HG02759 (cell line): ENCODE results near the gene DOC2B.
A peak's percentile ranks its signal among the peaks of the same experiment; 100 is the strongest.
"Not testable (repeated sequence)": the region's sequence is repeated elsewhere in the genome, so short reads cannot be mapped to it uniquely, and the experiment has no call there.

Experiments used
- ATAC-seq: cut with Tn5 transposase; IDR thresholded peaks from one replicate; pipeline ENCODE4 v1.9.1; 2021; ENCODE audit warnings: mild to moderate bottlenecking, moderate library complexity; ENCODE audit not compliant: unreplicated experiment

Gene DOC2B

DNA sequence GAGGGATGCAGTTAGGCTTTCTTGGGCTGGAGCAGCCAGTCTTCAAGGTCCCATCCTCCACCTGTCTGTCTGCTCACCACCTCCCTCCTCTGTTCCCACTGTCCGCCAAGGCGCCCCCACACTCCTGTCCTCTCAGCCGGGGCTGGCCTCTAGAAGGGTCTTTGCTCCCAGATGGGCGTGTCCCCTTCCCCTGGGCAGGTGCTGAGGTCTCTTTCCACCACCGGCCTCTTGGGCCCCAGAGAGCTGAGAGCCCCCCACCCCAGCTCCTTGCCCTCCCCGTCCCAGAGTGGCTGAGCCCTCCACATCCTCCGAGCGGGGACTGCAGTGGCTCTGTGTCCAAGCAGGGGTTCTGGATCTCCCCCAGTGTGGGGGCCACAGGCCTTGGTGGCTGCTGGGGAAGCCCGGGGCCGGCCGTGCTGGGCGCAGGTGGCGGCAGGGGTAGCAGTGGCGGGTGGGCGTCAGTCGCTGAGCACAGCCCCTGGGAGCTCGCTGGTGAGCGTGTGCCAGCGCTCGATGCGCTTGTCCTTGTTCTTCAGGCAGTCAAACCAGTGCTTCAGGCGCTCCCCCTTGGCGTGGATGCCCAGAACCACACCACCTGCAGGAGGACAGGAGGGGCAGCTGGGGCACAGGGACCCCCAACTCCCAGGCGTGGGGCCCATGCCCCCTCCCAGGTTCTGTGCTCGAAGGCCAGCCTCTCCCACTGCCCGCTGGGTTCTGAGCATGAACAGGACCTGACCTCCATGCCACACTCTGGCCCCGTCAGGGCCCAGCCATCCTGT, 34.3 kb downstream of the DOC2B start:
- no peak for ATAC-seq

DNA sequence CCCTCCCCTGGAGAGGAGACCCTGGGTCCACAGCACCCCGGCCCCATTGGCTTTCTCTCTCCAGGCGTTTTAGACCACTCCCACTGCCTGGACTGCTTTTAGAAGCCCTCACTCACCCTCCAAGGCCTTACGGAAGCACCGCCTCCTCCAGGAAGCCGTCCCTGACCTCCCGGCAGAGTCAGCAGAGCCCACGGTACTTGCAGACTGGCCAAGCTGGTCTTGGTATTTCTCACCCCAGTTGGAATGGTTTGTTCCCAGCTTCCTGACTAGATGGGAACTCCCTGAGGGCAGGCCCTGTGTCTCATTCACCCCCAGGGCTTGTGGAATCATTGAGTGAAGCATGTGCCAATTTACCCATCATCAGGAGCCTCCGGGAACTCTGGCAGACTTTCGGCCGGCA, 34.9 kb downstream of the DOC2B start:
- ATAC-seq, result no peak

DNA sequence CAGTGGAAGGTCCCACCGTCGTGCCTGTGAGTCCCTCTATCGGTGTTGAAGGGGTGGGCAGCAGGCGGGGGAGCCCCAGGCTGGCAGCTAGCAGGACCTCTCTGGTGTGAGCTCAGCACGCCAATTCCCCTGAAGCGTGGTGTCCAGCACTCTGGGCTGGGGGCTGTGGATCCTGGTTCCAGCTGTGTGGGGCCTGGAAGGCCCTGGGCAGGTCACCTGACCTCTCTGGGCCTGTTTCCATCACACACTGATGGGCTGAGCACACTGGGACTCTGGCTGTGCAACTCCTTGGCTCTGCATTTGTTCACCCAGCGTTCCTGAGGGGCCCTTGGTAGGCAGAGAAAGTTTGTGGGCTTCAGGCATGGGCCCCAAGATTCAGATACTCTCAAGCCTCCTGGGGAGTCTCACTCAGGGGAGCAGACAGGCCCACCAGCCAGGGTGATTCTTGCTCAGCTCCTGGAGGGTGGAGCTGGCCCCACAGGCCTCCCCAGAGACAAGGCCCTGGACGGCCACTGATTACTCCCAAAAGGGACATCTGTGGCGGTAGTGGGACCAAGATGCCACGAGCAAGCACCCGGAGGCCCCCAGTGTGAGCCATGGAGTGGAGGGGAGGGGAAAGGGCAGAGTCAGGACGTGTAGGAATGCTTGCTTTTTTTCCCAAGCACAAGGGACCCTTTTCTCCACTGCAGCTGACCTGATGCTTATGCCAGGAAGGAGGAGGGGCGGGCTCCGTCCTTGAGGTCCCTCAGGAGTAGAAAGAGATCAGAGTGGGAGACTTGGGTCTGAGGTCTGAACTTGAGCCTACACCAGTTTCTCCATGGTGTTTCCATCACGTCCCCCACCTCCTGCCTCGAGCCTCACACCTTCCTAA, 35.5 kb downstream of the DOC2B start:
- no peak for ATAC-seq

DNA sequence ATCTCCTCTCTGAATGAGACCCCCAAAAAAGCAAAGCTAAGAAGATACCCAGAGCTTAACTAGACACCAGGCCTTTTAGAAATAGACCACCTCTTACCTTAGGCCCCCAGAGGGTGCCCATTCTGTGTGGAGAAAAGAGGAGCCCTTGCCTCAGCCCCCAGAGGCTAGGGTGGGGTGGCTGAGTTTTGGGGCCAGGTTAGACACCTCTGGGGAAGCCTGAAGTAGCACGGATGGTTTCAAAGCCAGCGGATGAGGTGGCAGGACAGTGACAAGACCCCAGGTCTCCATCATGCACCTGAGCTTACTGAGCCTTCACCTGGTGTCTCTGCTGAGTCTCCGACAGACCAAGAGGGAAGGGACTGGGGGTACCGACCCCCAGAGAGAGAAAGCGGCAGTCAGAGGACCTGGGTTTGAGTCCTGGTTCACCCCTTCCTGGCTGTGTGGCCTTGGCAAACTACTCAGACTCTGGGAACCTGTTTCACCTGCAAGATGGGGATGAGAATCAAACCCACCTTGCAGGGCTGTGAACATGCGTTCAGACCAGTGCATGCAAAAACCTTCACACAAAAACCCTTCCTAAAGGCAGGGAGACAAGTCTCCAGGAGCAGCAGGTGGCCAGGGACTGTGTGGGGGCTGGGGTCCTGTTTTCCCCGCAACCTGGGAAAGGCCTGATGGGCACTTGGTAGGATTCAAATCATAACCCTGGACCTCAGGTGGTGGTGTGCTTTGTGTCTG, 36.3 kb downstream of the DOC2B start:
- no peak for ATAC-seq

DNA sequence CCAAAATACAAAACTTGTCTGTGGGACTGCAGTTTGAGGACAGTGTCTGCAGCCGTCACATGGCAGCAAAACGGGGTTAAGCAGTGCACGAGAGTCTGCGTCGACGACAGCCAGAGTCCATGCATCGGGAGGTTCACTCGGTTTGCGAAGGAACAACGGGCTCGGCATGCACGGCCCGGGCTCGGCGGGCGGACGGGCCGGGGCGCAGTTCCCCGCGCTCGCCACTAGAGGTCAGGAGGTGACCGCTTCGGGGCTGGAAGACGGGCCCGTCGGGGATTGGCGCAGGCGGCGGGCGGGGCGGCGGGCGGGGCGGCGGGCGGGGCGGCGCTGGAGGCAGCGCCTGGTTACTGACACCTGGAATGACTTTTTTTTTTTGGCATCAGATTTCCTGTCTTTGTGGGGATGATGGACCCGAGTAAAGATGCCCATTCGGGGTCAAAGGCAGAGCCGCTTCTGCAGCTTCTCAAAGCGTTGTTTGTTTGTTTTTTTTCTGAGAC, 37.6 kb downstream of the DOC2B start:
- peak; percentile 63 for ATAC-seq

DNA sequence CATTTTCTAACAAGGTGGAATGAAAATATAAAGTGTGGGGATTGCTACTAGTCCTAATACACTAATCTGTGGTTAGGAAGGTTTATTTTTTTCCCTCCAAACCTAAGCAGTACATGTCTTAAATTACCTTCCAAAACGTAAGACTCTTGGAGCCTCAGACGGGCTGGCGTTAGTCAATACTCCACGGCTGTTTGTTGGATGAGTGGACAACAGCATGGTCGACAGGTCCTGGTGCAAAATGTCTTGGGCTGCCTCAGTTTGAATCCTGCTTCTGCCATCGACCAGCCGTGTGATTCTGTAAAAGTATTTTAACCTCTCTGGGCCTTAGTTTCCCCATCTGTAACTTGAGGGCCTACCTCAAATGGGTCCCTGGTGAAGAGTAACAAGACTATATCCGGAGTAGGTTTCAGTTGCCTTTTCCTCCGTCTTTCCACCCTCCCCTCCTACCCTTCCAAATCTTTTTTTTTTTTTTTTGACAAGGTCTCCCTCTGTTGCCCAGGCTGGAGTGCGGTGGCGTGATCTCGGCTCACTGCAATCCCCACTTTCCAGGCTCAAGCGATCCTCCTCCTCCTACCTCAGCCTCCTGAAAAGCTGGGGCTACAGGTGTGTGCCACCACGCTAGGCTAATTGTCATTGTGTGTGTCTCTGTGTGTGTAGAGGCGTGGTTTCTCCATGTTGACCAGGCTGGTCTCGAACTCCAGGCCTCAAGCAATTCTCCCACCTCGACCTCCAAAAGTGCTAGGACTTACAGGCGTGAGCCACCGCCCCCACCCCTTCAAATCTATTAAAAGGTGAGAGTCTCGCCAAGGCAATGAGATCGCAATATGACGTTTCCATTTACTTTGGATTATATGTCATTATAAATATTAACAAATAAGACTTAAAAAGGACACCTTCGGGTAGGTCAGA, 38.3 kb downstream of the DOC2B start:
- no peak for ATAC-seq

DNA sequence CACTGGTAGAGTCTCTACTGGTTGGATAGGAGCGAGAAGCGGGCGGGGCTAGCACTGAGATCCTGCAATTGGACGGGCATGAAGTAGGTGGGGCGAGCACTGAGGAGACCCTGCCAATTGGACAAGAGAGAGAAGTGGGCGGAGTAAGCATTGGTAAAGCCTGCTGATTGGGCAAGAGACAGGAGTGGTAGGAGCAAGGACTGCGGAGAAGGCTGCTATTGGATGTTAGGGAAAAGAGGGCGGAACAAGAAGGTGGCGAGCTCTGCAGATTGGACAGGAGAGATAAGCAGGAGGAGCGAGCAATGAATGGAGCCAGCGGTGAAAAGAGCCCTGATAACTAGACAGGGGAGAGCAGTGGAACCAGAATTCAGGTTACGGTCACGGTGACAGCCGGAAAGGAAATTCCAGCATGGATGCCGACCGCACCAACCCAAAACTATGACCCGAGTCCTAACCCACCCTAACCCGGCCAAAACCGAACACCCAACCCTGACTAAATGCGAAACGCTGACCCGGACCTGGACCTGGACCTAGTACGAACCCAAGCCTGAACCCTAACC, 39.3 kb downstream of the DOC2B start:
- ATAC-seq, result no peak

DNA sequence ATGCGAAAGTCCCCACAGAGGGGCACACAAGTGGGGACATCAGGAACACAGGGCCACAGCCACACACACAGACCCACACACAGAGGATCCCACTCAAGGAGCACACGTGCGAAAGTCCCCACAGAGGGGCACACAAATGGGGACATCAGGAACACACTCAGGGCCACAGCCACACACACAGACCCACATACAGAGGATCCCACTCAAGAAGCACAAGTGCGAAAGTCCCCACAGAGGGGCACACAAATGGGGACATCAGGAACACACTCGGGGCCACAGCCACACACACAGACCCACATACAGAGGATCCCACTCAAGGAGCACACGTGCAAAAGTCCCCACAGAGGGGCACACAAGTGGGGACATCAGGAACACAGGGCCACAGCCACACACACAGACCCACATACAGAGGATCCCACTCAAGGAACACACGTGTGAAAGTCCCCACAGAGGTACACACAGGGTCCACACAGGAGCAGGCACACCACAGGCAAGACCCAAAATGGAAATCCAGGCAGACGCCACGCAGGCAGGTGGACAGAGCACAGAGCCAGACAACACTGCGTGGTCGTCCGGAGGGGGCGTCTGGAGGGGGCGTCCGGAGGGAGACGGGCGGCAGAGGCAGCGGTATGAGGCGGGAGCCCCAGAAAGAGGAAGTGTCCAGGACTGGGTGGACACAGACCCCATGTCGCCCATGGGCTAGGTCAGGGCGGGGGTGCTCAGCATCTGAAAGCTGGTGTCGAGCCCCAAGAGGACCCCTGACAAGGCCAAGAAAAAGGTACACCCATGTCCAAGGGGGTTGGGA, 41.8 kb downstream of the DOC2B start:
- ATAC-seq, result not testable (repeated sequence)

DNA sequence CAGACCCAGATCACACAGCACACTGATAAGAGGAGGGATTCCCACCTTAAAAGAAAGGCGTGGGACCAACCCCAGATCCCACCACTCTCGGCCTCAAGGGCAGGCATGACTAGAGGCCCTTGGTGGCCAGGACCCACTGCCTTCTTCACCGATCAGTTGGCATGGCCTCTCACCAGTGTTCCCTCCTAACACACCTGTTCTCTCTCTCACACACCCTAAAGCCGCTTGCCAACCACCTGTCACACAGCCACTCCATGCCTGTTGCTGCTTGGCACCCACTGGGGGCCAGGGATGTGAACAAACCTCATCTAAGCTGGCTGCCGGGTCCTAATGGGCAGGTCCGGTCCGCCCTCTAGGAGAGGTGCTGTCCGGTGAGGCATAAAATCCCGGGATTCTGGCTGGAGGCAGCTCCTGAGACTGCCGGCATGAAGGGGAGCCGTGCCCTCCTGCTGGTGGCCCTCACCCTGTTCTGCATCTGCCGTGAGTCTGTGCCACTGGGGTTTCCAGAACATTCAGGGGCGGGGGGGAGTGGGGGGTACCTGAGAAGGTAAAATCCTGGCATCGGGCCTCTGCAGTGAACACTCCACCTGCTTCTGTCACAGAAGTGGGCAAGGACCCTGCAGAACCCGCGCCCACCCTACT, 44.2 kb downstream of the DOC2B start, which contains the start of gene SCGB1C2:
Gene SCGB1C2 (plus strand): TSS at position 404 of the 642 bp plus-strand sequence. CDS start 22 bp downstream, at position 426.
- ATAC-seq, result not testable (repeated sequence)

DNA sequence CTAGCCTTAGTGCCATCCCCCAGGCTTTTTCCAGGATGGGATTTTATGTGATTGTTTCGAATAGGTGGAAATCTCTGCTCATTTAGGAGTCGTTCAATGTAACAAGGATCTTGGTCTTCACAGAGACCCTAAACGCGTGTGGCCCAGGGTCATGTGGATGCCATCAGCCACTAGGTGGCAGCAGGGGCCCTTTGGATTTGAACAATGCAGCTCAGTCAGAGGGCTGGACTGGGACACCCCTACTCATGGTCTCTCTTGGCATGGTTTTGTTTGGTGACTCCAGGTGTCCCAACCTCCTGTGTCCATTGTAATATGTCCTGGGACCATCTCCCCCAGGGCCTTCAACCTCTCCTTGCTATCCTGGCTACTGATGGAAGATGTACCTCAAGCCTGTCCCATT, 44.9 kb downstream of the DOC2B start:
- peak; percentile 63 for ATAC-seq

DNA sequence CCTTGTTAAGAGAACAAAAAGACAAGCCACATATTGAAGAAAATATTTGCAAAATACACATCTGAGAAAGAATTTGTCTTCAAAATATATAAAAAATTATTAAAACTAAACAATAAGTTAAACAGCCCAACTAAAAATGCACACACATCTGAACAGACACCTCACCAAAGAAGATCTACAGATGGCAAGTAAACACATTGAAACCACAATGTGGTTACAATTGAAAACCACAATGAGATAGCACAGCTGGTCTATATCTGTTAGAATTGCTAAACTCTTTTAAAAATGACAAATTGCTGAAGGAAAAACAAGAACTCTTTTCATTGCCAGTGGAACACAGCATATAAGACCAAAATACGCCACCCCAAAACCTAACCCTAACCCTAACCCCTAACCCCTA, 45.6 kb downstream of the DOC2B start:
- ATAC-seq, result not testable (repeated sequence)

DNA sequence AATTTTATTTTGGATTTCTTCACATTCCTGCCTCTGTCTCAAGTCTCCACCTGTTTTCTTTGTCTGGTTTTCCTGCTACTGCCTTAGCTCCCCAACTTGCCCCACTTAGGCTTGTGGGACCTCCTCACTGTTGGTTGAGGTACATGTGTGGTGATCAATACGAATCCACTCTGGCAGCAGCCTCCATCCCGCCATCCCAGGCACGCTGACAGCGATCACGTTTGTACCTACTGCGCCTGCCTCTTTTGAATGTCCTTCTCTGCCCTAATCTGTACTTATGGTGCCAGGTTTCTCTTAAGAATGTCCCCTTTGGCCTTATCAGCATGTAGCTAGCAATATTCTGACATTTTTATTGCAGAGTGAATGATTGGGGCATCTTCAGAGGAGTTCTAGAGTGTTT, 46.4 kb downstream of the DOC2B start:
- not testable (repeated sequence) for ATAC-seq

DNA sequence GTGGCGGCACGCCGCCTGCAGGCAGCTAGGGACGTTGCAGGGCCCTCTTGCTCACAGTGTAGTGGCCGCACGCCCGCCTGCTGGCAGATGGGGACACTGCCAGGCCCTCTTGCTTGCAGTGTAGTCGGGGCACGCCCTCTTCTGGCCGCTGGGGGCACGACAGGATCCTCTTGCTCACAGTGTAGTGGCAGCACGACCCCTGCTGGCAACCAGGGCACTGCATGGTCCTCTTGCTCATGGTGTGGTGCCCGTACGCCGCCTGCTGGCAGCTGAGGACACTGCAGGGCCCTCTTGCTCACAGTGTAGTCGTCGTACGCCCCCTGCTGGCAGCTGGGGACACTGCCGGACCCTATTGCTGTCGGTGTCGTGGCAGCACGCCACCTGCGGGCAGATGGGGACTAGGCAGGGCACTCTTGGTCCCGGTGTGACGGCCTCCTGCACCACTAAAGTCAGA, 47.1 kb downstream of the DOC2B start:
- ATAC-seq, result peak; percentile 89

DNA sequence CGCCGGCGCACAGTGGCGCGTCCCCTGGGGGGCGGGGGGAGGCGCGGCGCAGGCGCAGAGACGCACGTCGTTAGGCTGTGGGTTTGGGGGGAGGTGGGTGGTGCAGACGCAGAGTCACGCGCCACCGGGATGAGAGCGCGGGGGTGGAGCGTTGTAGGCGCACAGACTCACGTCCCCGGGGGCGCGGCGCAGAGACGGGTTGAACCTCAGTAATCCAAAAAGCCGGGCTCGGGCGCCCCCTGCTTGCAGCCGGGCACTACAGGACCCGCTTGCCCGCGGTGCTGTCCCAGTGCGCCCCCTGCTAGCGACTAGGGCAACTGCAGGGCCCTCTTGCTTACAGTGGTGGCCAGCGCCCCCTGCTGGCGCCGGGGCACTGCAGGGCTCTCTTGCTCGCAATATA, 47.5 kb downstream of the DOC2B start:
- ATAC-seq, result not testable (repeated sequence)

DNA sequence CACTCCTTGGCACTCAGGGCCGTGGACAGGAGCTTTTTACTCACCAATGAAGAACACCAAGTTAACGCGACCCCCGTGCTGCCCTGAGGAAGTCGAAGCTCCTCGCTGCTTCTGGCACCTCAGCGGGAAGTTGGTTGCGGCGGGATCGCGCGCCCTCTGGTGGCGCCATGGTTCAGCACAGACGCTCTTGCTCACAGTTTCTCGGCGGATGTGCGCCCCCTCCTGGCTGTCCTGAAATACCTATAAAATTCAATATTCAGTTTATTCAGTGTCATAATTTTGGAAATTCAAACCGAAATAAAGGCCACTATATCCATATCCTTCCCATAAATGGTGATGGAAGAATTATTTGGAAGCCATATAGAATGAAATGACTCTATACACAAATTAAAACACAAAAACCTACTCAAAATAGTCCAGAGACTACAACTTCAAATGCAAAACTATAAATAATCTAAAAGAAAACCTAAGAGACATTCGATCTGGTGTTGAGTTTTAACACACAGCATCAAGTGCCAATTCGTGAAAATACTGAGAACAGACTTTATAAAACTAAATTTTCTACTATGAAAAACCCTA, 63.0 kb downstream of the DOC2B start:
- not testable (repeated sequence) for ATAC-seq

DNA sequence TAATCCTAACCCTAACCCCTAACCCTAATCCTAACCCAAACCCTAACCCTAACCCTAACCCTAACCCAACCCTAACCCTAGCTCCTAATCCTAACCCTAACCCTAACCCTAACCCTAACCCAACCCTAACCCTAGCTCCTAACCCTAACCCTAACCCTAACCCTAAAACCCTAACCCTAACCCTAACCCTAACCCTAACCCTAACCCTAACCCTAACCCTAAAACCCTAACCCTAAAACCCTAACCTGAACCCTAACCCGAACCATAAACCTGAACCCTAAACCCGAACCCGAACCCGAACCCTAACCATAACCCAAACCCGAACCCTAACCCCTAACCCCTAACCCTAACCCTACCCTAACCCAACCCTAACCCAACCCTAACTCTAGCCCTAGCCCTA, 68.3 kb downstream of the DOC2B start:
- not testable (repeated sequence) for ATAC-seq
